Myometrial cell (primary cell): ENCODE data around the gene MAGEB17. TPM values are rescaled to one million over a fixed set of nuclear protein-coding genes. Genes with fewer than 3 reads are reported as not detected.

ENCODE experiments used
- total RNA-seq: library from RNA; depleted of rRNA; stranded (reverse); fragments of >200 nt; gene quantifications from 2 replicates; pipeline ENCODE4 v1.2.3, GENCODE V29; 2015

The MAGEB17 gene
- total RNA-seq = not detected in 2 replicates

GRCh38 chrX:16167181-16167580 is at the start of gene MAGEB17:
Gene MAGEB17, plus strand, starts transcription at chrX:16167481. Its CDS starts 2,902 bp downstream, at chrX:16170383.

GRCh38 chrX:16123222-16123786 is 44.0 kb upstream of the MAGEB17 start, which contains the start of gene GRPR:
Gene GRPR, plus strand, starts transcription at chrX:16123565. Its CDS starts 389 bp downstream, at chrX:16123954.

Other genes with a start within 250 kb of the MAGEB17 start
- not detected in 2 replicates for gene GRPR, start 43.9 kb upstream of the MAGEB17 start, total RNA-seq